HG03095 (cell line): ENCODE results near the gene POLN.
"Not testable (repeated sequence)": the region's sequence is repeated elsewhere in the genome, so short reads cannot be mapped to it uniquely, and the experiment has no call there.

Source experiments
- ATAC-seq: cut with Tn5 transposase; IDR thresholded peaks from one replicate; pipeline ENCODE4 v1.9.1; 2021; ENCODE audit warnings: moderate library complexity; ENCODE audit not compliant: unreplicated experiment

The POLN gene

GRCh38 chr4:2045518-2045951 is 196.4 kb downstream of the POLN start:
- no peak for ATAC-seq

DNA sequence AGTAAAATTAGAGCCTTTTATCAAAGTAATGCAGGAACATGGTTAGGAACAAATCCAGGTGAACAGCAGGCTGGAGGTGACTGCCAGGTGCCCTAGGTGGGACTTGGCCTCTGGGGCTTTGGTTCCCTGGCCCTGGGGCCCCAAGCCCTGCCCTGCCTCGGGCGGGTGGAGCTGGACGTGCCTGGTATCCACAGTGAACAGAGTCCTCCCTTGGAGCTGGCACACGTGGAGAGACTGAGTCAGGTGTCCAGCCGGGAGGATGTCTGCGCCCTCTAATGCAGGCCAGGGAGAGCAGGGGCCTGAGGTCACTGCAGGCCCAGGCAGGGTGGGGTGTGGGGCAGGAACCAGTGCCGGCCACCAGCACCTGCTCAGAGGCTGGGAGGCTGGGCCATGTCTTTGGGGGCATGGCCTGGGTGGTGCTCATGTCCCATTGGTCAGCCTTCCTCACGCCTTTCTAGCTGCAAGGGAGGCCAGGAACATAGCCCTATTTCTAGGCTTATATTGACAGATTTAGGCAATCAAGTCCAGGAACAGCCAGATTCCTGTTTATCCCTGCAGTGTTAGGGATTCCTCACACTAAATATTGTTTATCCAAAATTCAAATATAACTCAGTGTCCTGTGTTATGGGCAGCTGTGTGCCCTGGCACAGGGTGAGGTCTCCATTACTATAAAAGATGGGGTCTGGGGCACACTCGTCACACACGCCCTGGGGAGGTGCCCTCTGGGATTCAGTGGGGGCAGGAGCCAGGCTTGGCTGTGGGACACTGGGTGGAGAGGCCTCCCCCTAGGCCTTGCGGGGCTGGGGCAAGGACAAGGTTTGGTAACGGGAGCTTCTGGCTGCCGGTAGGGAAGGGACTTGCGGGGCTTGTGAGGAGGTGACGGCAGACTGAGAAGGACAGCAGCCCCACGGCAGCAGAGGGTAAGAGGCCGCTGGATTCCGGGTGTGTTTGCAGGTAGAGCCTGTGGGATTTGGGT is 197.1 kb downstream of the POLN start:
- ATAC-seq, result no peak

GRCh38 chr4:2044119-2044485 is 197.8 kb downstream of the POLN start:
- no peak for ATAC-seq

GRCh38 chr4:2043396-2044118 is 198.4 kb downstream of the POLN start:
- ATAC-seq, result no peak

DNA sequence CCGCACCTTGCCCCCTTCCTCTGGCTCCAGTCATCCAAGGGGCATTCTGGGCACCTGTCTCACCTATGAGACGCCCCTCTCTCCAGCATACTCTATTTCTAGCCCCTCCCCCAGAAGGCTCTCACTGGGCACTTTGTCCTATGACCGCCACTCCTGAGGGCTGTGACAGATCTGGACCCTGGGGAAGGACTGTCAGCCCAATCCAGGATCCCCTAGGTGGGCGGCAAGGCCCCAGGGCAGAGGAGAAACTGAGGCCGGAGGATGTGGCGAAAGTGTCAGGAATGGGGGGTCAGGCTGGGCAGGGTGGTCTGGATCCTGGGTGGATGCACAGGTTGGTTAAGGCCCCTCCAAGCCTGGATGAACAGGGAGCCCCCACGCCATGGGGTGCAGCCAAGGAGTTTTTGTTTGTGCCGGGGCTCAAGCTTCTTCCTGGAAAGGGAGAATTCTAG is 198.9 kb downstream of the POLN start:
- no peak for ATAC-seq

DNA sequence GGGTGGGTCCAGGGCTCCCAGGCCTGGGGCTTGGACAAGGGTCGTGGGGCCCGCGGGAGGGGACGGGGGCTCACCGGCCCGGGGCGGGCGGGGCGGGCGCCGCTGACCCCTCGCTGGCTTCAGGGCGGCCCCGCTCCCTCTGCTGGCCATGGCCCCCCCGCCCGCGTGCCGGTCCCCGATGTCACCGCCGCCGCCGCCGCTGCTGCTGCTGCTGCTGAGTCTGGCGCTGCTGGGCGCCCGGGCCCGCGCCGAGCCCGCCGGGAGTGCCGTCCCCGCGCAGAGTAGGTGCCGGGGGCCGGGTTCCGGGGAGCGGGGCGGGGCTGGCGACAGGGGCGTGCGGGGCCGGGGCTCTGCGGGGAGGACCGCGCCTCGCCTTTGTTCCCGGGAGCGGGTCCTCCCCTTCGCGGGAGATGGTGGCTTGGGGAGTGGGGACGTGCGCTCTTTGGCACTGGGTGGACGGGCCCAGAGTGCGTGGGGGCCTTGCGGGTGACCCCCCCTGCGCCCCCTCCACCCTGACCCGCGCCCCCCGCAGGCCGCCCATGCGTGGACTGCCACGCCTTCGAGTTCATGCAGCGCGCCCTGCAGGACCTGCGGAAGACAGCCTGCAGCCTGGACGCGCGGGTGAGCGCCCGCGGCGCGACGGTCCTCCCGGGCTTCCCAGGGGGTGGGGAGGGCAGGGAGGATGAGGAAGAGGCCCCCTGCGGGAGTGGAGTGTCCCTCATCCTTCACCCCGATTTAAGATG is 199.5 kb downstream of the POLN start:
- ATAC-seq, result no peak

GRCh38 chr4:2041239-2042130 is 200.4 kb downstream of the POLN start:
- peak; percentile 65 for ATAC-seq

DNA sequence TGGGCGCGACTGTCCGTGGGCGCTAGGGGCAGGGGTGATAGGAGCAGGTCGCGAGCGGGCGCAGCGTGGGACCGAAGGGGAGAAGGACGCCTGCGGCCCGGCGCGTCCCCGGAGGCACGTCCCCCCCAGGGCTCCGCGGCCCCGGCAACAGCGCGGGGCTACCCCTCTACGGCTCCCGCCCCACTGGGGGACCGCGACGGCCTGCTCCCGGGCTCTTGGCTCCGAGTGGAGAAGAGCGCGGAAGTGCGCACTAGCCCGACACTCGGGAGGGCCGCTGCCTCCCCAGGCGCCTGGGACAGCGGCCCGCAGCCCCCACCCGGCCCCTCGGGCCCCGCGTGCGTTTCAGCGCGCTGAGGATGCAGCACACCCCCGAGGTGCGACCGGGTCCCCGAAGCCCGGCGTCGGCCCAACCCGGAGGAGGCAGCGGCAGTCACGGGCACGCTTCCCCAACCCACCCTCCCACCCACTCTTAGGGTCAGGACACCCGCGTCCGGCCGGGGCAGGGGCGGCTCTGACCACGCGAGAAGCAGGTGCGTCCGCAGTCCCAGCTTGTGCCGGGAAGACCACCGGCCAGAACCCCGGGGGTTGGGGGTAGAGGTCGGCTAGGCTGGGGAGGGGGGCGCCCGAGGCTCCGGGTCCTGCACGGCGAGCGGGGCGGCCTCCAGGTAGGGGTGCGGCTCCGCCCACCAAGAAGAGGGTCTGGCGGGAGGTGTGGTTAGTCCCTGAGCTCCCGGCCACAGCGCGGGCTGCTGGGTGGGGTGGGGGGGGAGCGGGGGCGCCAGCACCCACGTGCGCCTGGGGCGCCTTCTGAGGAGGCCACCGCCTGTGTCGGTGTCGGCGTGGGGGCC is 201.3 kb downstream of the POLN start:
- ATAC-seq, result no peak

DNA sequence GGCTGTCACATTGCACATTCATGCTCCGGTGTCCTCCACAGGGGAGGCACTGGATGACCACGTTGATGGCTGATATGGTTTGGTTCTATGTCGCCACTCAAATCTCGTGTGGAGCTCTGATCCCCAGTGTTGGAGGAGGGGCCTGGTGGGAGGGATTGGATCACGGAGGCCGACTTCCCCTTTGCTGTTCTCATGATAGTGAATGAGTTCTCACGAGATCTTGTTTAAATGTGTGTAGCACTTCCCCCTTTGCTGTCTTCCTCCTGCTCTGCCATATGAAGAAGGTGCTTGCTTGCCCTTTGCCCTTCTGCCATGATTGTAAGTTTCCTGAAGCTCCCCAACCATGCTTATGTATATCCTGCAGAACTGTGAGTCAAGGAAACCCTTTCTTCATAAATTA is 205.1 kb downstream of the POLN start:
- no peak for ATAC-seq

DNA sequence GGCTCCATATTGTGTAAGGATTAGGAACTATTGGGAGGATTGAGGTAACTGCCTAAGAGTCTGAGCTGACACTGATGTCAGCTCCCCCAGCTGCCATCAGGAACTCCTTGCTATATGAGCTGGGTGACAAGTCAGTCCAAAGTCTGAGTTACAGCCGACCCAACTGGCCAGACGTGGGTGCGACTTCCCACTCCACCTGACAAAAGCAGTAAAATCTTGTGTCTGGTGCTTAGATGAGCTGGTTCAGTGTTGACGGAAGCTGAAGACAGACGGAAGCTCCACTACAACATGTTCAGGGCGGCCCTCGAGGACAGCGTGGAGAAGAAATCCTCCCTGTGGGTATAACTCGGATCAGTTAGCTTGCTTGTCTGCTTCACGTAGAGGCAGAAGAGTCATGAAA is 205.6 kb downstream of the POLN start:
- no peak for ATAC-seq

GRCh38 chr4:2031161-2031560 is 210.8 kb downstream of the POLN start:
- not testable (repeated sequence) for ATAC-seq

- ATAC-seq, result not testable (repeated sequence)
These were observed 214.8 kb downstream of the POLN start for GRCh38 chr4:2027120-2027519.

GRCh38 chr4:2025817-2026216 is 216.1 kb downstream of the POLN start:
- no peak for ATAC-seq

DNA sequence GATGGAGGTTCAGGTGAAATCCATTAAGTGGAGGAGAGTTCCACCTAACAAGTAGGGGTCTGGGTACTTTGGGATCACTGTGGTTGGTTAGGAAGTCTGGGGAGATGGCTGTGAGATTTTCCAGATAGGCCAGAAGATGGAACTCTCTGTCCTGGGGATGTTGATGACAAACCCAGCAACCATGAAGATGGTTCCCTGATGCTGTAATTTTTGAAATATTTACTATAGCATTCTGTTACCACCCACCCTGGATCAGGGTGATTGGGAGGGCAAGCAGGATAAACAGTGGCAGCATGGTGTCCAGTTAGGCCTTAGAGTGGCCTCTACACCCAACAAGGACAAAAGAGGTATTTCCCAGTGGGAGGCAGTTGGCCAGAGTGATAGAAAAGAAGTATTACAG is 217.2 kb downstream of the POLN start:
- ATAC-seq, result no peak
